HuH-7 (cell line): ENCODE measurements around the gene ZP3.
"Not testable (repeated sequence)": the region's sequence is repeated elsewhere in the genome, so short reads cannot be mapped to it uniquely, and the experiment has no call there.

Source experiments
- DNase-seq: peaks from one replicate; pipeline ENCODE4 v3.0.0; 2011; ENCODE audit warnings: low spot score

ZP3 gene

GRCh38 chr7:76405738-76406137, 19.0 kb upstream of the ZP3 start:
- no peak for DNase-seq

GRCh38 chr7:76407718-76408117, 17.0 kb upstream of the ZP3 start:
- DNase-seq, result no peak

GRCh38 chr7:76408121-76408560, 16.6 kb upstream of the ZP3 start:
- DNase-seq, result no peak

GRCh38 chr7:76409537-76409936, 15.2 kb upstream of the ZP3 start, which contains the start of gene SSC4D:
TSS of gene SSC4D (minus strand) at chr7:76409697. CDS start at chr7:76404439, 5,258 bp downstream.
- DNase-seq, result peak; percentile 48

- DNase-seq, result no peak
Observed at GRCh38 chr7:76411626-76412025, 13.1 kb upstream of the ZP3 start.

- DNase-seq, result no peak
Observed at GRCh38 chr7:76412249-76412648, 12.5 kb upstream of the ZP3 start.

GRCh38 chr7:76417654-76418310, 7.0 kb upstream of the ZP3 start:
- not testable (repeated sequence) for DNase-seq

- DNase-seq, result not testable (repeated sequence)
Observed at GRCh38 chr7:76421097-76421496, 3.7 kb upstream of the ZP3 start.

GRCh38 chr7:76423666-76424412, 911 bp upstream of the ZP3 start:
- no peak for DNase-seq

- DNase-seq, result no peak
Observed at GRCh38 chr7:76425156-76425555, 406 bp downstream of the ZP3 start.

GRCh38 chr7:76425558-76425957, 808 bp downstream of the ZP3 start:
- DNase-seq, result not testable (repeated sequence)

GRCh38 chr7:76426246-76426645, 1.5 kb downstream of the ZP3 start:
- no peak for DNase-seq

GRCh38 chr7:76427635-76428034, 2.9 kb downstream of the ZP3 start:
- DNase-seq, result no peak

GRCh38 chr7:76428149-76428823, 3.5 kb downstream of the ZP3 start:
- DNase-seq, result no peak

- DNase-seq, result no peak
Observed at GRCh38 chr7:76428868-76429805, 4.4 kb downstream of the ZP3 start.

GRCh38 chr7:76430211-76430610, 5.5 kb downstream of the ZP3 start:
- no peak for DNase-seq

- DNase-seq, result no peak
Observed at GRCh38 chr7:76430836-76431235, 6.1 kb downstream of the ZP3 start.

GRCh38 chr7:76437873-76438272, 13.1 kb downstream of the ZP3 start:
- DNase-seq, result not testable (repeated sequence)

- not testable (repeated sequence) for DNase-seq
Observed at GRCh38 chr7:76439120-76439888, 14.6 kb downstream of the ZP3 start.

- not testable (repeated sequence) for DNase-seq
Observed at GRCh38 chr7:76440404-76440803, 15.7 kb downstream of the ZP3 start.

GRCh38 chr7:76441792-76442191, 17.0 kb downstream of the ZP3 start:
- DNase-seq, result not testable (repeated sequence)
